HuH-7 (cell line): Measurements from ENCODE around the gene PHC2.
A peak's percentile ranks its signal among the peaks of the same experiment; 100 is the strongest.

Experiments
- DNase-seq: peaks from one replicate; pipeline ENCODE4 v3.0.0; 2011; ENCODE audit warnings: low spot score

The PHC2 gene

GRCh38 chr1:33369764-33370163 lies 61.1 kb downstream of the PHC2 start:
- DNase-seq = no peak

GRCh38 chr1:33369081-33369480 lies 61.8 kb downstream of the PHC2 start:
- DNase-seq = no peak

GRCh38 chr1:33368431-33368830 lies 62.5 kb downstream of the PHC2 start:
- no peak for DNase-seq

GRCh38 chr1:33367485-33368405 lies 63.1 kb downstream of the PHC2 start:
- DNase-seq = peak; percentile 89

GRCh38 chr1:33366762-33367484 lies 64.0 kb downstream of the PHC2 start:
- DNase-seq = no peak

GRCh38 chr1:33365560-33365997 lies 65.3 kb downstream of the PHC2 start:
- no peak for DNase-seq

GRCh38 chr1:33364565-33364918 lies 66.4 kb downstream of the PHC2 start:
- no peak for DNase-seq

GRCh38 chr1:33363470-33363861 lies 67.4 kb downstream of the PHC2 start:
- no peak for DNase-seq

- DNase-seq = no peak
Measured at GRCh38 chr1:33363021-33363420, 67.9 kb downstream of the PHC2 start.

GRCh38 chr1:33361532-33362235 lies 69.2 kb downstream of the PHC2 start:
- DNase-seq = no peak

- DNase-seq = no peak
Measured at GRCh38 chr1:33360367-33360766, 70.5 kb downstream of the PHC2 start.

GRCh38 chr1:33359931-33360330 lies 71.0 kb downstream of the PHC2 start:
- DNase-seq = no peak

- no peak for DNase-seq
Measured at GRCh38 chr1:33358795-33359503, 71.9 kb downstream of the PHC2 start.

- no peak for DNase-seq
Measured at GRCh38 chr1:33358114-33358794, 72.6 kb downstream of the PHC2 start.

- no peak for DNase-seq
Measured at GRCh38 chr1:33357099-33357498, 73.8 kb downstream of the PHC2 start.

- DNase-seq = no peak
Measured at GRCh38 chr1:33354707-33355316, 76.1 kb downstream of the PHC2 start.

GRCh38 chr1:33353531-33353930 lies 77.4 kb downstream of the PHC2 start:
- no peak for DNase-seq

- no peak for DNase-seq
Measured at GRCh38 chr1:33351281-33351660, 79.6 kb downstream of the PHC2 start.

GRCh38 chr1:33350611-33351280 lies 80.1 kb downstream of the PHC2 start:
- no peak for DNase-seq
